Measurements from ENCODE around the gene CATSPERD. TPM values are rescaled to one million over a fixed set of nuclear protein-coding genes. Genes with fewer than 3 reads are reported as not detected.
"Not testable (repeated sequence)": the region's sequence is repeated elsewhere in the genome, so short reads cannot be mapped to it uniquely, and the experiment has no call there.

CATSPERD gene
- total RNA-seq, 2 donors from 2014 or later = not detected

GRCh38 chr19:5719274-5719960 lies 1.0 kb upstream of the CATSPERD start:
- intact Hi-C loops (cut with DNase I) = no loop called here
- H3K4me1 ChIP-seq = peaks cover 12% of the 10 kb centered on the region
- H3K36me3 ChIP-seq = no peaks in the 10 kb centered on the region
- peak overlapping the region; percentile 100 for H3K4me3 ChIP-seq
- H3K27ac ChIP-seq = peak overlapping the region; percentile 91
- peak overlapping the region; percentile 87 to 91 for H3K9ac ChIP-seq (ENCODE audit: low read depth in 2 of 2, low read length in 2 of 2)
- DNase-seq = no peak
- TF ChIP-seq, protein P1, sequence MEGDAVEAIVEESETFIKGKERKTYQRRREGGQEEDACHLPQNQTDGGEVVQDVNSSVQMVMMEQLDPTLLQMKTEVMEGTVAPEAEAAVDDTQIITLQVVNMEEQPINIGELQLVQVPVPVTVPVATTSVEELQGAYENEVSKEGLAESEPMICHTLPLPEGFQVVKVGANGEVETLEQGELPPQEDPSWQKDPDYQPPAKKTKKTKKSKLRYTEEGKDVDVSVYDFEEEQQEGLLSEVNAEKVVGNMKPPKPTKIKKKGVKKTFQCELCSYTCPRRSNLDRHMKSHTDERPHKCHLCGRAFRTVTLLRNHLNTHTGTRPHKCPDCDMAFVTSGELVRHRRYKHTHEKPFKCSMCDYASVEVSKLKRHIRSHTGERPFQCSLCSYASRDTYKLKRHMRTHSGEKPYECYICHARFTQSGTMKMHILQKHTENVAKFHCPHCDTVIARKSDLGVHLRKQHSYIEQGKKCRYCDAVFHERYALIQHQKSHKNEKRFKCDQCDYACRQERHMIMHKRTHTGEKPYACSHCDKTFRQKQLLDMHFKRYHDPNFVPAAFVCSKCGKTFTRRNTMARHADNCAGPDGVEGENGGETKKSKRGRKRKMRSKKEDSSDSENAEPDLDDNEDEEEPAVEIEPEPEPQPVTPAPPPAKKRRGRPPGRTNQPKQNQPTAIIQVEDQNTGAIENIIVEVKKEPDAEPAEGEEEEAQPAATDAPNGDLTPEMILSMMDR (IDR thresholded peaks at IDR 0.05) = no peak
- H3K9me3 ChIP-seq = no peaks in the 10 kb centered on the region
- H3K27me3 ChIP-seq = no peaks in the 10 kb centered on the region

DNA sequence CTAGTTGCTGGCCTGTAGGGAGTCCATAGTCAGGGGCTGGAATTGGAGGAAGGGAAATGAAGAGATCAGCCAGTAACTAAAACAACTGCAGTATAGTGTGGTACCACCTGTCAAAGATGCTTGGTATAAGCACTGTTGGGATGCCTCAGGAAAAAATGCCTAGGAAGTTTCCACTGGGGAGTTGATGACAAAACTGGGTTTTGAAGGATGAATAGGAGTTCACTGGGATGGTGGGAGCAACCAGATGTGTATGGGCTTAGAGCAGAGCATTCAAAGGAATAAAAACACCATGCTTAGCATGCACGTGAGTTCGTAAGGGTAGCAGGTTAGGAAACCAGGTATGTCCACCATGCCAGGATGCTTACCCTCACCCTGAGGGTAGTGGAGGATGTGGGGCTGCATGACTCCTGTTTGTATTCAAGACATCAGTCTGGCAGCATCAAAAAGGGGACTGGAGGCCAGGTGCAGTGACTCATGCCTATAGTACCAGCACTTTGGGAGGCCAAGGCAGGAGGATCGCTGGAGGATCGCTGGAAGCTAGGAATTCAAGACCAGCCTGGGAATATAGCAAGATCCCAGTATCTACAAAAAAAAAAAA lies 7.1 kb downstream of the CATSPERD start:
- intact Hi-C loops (cut with DNase I) = no loop called here
- Histone ChIP-seq H3K27ac (no peak overlapping the region), H3K27me3 (no peaks in the 10 kb centered on the region), H3K36me3 (no peaks in the 10 kb centered on the region), H3K9me3 (no peaks in the 10 kb centered on the region), H3K4me1 (no peaks in the 10 kb centered on the region), H3K9ac (ENCODE audit: low read depth in 2 of 2, low read length in 2 of 2) (no peak overlapping the region), H3K4me3 (no peak overlapping the region)
- DNase-seq = no peak
- TF ChIP-seq, protein P1 (IDR thresholded peaks at IDR 0.05) = no peak

DNA sequence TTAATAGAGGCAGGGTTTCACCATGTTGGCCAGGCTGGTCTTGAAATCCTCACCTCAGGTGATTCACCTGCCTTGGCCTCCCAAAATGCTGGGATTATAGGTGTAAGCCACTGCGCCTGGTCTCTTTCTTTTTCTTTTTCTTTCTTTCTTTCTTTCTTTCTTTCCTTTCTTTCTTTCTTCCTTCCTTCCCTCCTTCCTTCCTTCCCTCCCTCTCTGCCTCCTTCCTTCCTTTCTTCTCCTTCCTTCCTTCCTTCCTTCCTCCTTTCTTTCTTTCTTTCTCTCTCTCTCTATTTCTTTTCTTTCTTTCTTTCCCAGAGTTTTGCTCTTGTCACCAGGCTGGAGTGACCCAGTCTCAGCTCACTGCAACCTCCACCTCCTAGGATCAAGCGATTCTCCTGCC lies 12.7 kb downstream of the CATSPERD start:
- H3K27me3 ChIP-seq; H3K9me3 ChIP-seq; H3K9ac ChIP-seq (ENCODE audit: low read depth in 2 of 2, low read length in 2 of 2); H3K27ac ChIP-seq; intact Hi-C loops (cut with DNase I); DNase-seq; H3K4me3 ChIP-seq; H3K36me3 ChIP-seq; H3K4me1 ChIP-seq: not testable (repeated sequence)

- TF ChIP-seq, protein P1 (IDR thresholded peaks at IDR 0.05) = no peak
- no peak overlapping the region for H3K9ac ChIP-seq (ENCODE audit: low read depth in 2 of 2, low read length in 2 of 2)
- no peaks in the 10 kb centered on the region for H3K4me1 ChIP-seq
- no peak overlapping the region for H3K4me3 ChIP-seq
- no peak overlapping the region for H3K27ac ChIP-seq
- H3K9me3 ChIP-seq = no peaks in the 10 kb centered on the region
- no peaks in the 10 kb centered on the region for H3K36me3 ChIP-seq
- DNase-seq = no peak
- H3K27me3 ChIP-seq = no peaks in the 10 kb centered on the region
- intact Hi-C loops (cut with DNase I) = no loop called here
Observed at GRCh38 chr19:5738423-5738822, 18.0 kb downstream of the CATSPERD start.

DNA sequence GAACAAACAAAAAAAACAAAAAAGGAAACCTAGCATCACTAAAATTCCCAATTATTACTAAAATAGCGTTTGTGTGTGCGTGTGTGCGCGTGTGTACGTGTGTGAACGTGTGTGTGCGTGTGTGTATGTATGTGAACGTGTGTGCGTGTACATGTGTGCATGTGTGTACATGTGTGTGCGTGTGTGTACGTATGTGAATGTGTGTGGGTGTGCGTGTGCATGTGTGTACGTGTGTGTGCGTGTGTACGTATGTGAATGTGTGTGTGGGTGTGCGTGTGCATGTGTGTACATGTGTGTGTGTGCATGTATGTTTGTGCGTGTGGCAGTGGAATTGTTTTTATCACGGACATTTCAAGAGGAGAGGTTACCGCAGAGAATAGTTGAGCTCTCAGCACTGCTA lies 21.6 kb downstream of the CATSPERD start:
- no peak overlapping the region for H3K4me3 ChIP-seq
- TF ChIP-seq, protein P1 (IDR thresholded peaks at IDR 0.05) = no peak
- H3K27ac ChIP-seq = no peak overlapping the region
- DNase-seq = no peak
- H3K36me3 ChIP-seq = no peaks in the 10 kb centered on the region
- H3K27me3 ChIP-seq = no peaks in the 10 kb centered on the region
- no peaks in the 10 kb centered on the region for H3K9me3 ChIP-seq
- no peaks in the 10 kb centered on the region for H3K4me1 ChIP-seq
- intact Hi-C loops (cut with DNase I) = no loop called here
- no peak overlapping the region for H3K9ac ChIP-seq (ENCODE audit: low read depth in 2 of 2, low read length in 2 of 2)

- TF ChIP-seq, protein P1 (IDR thresholded peaks at IDR 0.05) = no peak
- no peaks in the 10 kb centered on the region for H3K27me3 ChIP-seq
- H3K4me1 ChIP-seq = no peaks in the 10 kb centered on the region
- intact Hi-C loops (cut with DNase I) = no loop called here
- no peak overlapping the region for H3K9ac ChIP-seq (ENCODE audit: low read depth in 2 of 2, low read length in 2 of 2)
- no peak overlapping the region for H3K4me3 ChIP-seq
- no peaks in the 10 kb centered on the region for H3K9me3 ChIP-seq
- no peak overlapping the region for H3K27ac ChIP-seq
- H3K36me3 ChIP-seq = no peaks in the 10 kb centered on the region
- DNase-seq = no peak
Observed at GRCh38 chr19:5743630-5744029, 23.2 kb downstream of the CATSPERD start.

GRCh38 chr19:5744999-5745398 lies 24.6 kb downstream of the CATSPERD start:
- H3K4me1 ChIP-seq; H3K9me3 ChIP-seq; H3K4me3 ChIP-seq; intact Hi-C loops (cut with DNase I); H3K36me3 ChIP-seq; DNase-seq; H3K9ac ChIP-seq (ENCODE audit: low read depth in 2 of 2, low read length in 2 of 2); H3K27ac ChIP-seq; H3K27me3 ChIP-seq: not testable (repeated sequence)

DNA sequence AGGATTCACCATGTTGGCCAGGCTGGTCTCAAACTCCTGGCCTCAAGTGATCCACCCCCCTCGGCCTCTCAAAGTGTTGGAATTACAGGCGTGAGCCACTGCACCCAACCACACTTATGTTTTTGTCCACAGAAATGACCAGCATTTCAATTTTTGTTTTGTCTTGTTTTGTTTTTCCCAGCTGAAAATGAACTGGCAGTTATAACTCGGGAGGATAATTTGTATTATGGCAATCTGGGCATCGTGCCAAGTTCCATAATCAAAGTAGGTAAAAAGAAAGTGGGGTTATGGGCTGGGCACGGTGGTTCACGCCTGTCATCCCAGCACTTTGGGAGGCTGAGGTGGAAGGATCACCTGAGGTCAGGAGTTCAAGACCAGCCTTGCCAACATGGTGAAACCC lies 28.5 kb downstream of the CATSPERD start:
- H3K9ac ChIP-seq (ENCODE audit: low read depth in 2 of 2, low read length in 2 of 2); H3K4me3 ChIP-seq; H3K9me3 ChIP-seq; H3K27ac ChIP-seq; H3K36me3 ChIP-seq; H3K27me3 ChIP-seq; intact Hi-C loops (cut with DNase I); H3K4me1 ChIP-seq; DNase-seq: not testable (repeated sequence)

All from colonic mucosa (tissue), 4 donors.